ENCODE measurements around the gene CRYBA4. TPM values are rescaled to one million over a fixed set of nuclear protein-coding genes. Genes with fewer than 3 reads are reported as not detected.

Gene CRYBA4
- polyA plus RNA-seq, 3 donors from 2014 or later: 0.46 to 0.95 TPM; not detected in 1

DNA sequence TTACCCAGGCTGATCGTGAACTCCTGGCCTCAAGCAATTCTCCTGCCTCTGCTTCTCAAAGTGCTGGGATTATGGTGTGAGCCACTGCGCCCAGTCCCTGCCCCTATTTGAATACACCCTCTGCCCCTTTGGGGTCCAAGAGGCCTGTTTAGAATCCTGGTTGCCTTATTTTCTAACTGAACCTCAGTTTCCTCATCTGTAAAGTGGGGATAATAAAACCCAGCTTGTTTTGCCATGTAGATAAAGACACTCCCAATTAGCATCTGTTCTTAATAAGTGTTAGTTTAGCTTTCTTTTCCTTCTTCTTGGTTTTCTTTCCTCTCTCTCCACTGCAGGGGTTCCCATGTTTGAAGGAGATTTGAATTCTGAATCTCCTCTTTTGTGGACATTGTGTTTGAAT is 40.4 kb downstream of the CRYBA4 start:
- H3K27ac Mint-ChIP-seq: peak overlapping the region in 2 of 6 donors; percentile 14 to 48
- peaks cover 41 to 64% of the 10 kb centered on the region in 2 donors for H3K4me1 Mint-ChIP-seq
- DNase-seq: no peak
- H3K9me3 Mint-ChIP-seq: no peaks in the 10 kb centered on the region
- no peaks in the 10 kb centered on the region for H3K36me3 Mint-ChIP-seq
- H3K4me3 Mint-ChIP-seq: no peak overlapping the region
- peaks cover 0 to 2% (median 0%) of the 10 kb centered on the region in 3 donors for H3K27me3 Mint-ChIP-seq (ENCODE audit: low read depth in 3 of 3)

DNA sequence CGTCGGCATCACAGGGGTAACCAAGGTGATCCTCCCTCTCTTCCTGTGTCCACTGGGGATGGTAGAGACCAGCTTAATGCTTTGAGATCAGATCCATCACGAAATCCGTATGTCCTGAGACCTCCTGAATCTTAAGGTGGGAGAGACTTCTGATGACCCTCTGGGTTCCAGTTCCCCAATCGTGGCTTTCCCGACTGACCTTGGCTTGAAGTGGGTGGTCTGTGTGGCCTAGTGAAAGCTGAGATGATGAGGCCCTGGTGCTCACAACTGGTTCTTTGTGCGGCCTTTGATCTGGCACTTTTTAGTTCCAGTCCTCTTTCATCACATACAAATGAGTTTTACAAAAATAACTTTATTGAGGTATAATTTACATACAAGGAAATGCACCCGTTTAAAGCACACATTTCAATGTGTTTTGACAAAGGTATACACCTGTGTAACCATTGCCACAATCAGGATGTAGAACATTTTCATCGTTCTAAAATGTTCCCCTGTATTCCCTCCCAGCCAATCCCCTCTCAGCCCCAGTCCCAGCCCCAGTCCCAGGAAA is 41.7 kb downstream of the CRYBA4 start:
- peak overlapping the region in 1 of 5 donors; percentile 57 for H3K4me3 Mint-ChIP-seq

DNA sequence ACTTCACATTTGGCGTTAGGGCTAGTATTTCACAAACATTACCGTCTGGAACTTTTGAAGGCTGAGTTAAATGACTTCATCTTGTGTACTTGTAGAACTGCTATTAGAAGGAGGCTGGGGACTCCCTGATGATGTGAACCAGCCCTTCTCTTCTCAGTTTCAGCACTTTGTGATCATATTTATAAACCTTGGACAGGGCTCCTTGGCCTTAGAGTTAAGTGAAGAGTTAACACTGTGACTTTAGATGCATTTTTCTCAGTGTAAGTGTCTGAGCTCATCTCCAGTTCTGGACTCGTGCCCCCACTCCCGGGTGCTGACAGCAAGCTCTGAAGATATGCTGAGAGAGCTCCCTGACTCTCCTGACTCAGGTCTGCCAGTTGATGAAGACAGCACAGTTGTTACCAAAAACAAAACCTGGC is 44.1 kb downstream of the CRYBA4 start:
- peaks cover 44 to 66% of the 10 kb centered on the region in 2 donors for H3K4me1 Mint-ChIP-seq
- no peaks in the 10 kb centered on the region for H3K9me3 Mint-ChIP-seq
- peak overlapping the region in 3 of 5 donors; percentile 72 to 77 (median 74) for H3K4me3 Mint-ChIP-seq
- H3K36me3 Mint-ChIP-seq: no peaks in the 10 kb centered on the region
- H3K27ac Mint-ChIP-seq: peak overlapping the region; percentile 82 to 97 (median 92)
- H3K27me3 Mint-ChIP-seq (ENCODE audit: low read depth in 3 of 3): peaks cover 0 to 4% (median 1%) of the 10 kb centered on the region in 3 donors
- no peak for DNase-seq

More for the DNA sequence above, 41.7 kb downstream of the CRYBA4 start:
- H3K27ac Mint-ChIP-seq: peak overlapping the region in 3 of 6 donors; percentile 37 to 67 (median 56)
- peaks cover 33 to 57% of the 10 kb centered on the region in 2 donors for H3K4me1 Mint-ChIP-seq
- no peaks in the 10 kb centered on the region for H3K9me3 Mint-ChIP-seq
- H3K36me3 Mint-ChIP-seq: no peaks in the 10 kb centered on the region
- H3K27me3 Mint-ChIP-seq (ENCODE audit: low read depth in 3 of 3): peaks cover 0 to 2% (median 1%) of the 10 kb centered on the region in 3 donors
- no peak for DNase-seq

DNA sequence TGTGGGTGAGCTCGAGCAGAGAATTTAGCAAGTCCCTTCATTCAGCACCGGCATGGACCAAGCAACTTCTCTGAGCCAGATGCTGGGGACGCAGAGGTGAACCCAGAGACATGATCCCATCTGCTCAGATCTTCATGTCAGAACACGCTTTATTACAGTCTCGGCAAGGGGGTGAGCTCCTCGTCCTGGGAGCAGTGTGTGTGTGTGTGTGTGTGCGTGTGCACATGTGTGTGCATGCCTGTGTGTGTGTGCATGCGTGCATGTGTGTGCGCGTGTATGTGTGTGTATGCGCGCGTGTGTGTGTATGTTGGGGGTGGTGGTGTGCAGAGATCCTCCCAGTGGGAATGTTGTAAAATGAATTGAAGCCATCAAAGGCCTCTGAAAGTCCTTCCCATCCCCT is 45.4 kb downstream of the CRYBA4 start:
- H3K4me3 Mint-ChIP-seq: no peak overlapping the region
- H3K27ac Mint-ChIP-seq: peak overlapping the region in 4 of 6 donors; percentile 55 to 99 (median 72)
- no peak for DNase-seq
- peaks cover 3 to 15% (median 5%) of the 10 kb centered on the region in 3 donors for H3K27me3 Mint-ChIP-seq (ENCODE audit: low read depth in 3 of 3)
- H3K9me3 Mint-ChIP-seq: no peaks in the 10 kb centered on the region
- no peaks in the 10 kb centered on the region for H3K36me3 Mint-ChIP-seq
- H3K4me1 Mint-ChIP-seq: peaks cover 56 to 74% of the 10 kb centered on the region in 2 donors

DNA sequence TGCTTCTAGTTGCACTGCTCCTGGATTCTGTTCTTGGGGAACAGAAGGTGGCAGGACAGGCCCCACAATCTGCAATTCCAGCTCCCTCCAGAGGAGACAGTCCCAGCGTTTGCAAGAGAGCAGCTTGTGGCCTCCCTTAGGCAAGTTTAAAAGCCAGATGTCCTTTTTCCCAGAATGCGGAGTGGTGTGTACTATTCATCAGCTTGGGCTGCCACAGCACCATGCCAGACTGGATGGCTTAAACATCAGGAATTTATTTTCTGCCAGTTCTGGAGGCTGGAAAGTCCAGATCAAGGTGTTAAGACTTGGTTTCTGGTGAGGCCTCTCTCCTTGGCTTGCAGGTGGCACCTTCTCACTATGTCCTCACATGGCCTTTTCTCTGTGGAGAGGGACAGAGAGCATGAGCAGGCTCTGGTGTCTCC is 47.3 kb downstream of the CRYBA4 start:
- Mint-ChIP-seq H3K4me1 (peaks cover 74 to 82% of the 10 kb centered on the region in 2 donors), H3K36me3 (peaks cover 0 to 1% (median 0%) of the 10 kb centered on the region in 3 donors), H3K27ac (peak overlapping the region; percentile 42 to 99 (median 98)), H3K9me3 (no peaks in the 10 kb centered on the region), H3K4me3 (peak overlapping the region in 1 of 5 donors; percentile 32), H3K27me3 (ENCODE audit: low read depth in 3 of 3) (peaks cover 10 to 26% (median 13%) of the 10 kb centered on the region in 3 donors)
- DNase-seq: no peak

DNA sequence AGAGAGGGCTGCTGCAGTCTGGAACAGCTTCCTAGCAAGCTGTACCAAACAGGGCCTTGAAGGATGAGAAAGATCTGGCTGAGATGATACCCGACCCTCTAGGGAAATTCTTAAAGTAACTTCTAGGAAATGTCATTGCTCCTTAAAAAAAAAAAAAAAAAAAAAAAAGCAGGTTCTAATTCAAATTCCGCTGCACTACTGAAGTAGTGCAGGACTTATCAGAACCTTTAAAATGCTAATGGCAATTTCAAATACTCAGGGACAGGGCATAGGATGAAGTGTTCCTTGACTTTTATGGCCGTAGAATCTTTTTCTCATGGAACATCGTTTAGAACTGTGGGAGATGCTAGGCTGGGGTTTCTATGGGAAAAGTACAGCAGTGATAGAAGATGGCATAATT is 48.7 kb downstream of the CRYBA4 start:
- Mint-ChIP-seq H3K4me1 (peaks cover 74 to 82% of the 10 kb centered on the region in 2 donors), H3K36me3 (peaks cover 0 to 9% (median 4%) of the 10 kb centered on the region in 3 donors), H3K27ac (peak overlapping the region; percentile 98 to 99 (median 98)), H3K9me3 (no peaks in the 10 kb centered on the region), H3K4me3 (peak overlapping the region; percentile 91 to 98 (median 96)), H3K27me3 (ENCODE audit: low read depth in 3 of 3) (peaks cover 10 to 26% (median 13%) of the 10 kb centered on the region in 3 donors)
- DNase-seq: no peak

DNA sequence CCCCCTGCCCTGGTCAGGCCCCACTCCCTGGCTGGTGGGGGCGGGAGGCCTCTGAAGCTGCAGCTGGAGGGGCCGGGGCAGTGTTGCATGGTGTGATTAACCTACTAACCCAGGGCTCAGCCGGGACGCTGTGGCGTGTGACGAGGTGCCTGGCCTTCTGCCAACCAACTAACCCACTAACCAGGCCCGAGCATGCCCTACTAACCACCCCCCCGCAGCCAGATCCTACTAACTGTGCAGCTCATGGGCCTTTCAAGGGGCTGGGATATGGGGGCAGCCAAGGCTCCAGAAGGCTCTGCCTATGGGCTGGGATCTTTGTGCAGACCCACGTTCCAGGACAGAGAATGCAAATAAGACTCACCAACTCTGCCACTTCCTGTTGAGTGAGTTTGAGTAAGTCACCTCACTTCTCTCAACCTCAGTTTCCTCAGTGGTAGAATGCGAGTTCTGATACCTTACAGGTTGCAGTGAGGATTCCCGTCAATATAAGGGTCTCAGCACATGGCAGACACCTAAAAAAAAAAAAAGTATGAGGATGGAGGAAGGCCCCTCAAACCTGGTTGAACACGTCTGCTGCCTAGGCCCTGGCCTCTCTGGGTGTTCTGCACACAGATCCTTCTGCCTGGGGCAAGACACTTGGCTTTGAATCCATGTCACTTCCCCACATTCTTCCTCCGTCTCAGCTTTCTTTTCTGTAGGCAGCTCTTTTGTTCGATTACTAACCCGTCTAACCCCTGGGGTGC is 49.7 kb downstream of the CRYBA4 start:
- Mint-ChIP-seq H3K27ac (peak overlapping the region; percentile 98 to 99 (median 98)), H3K9me3 (no peaks in the 10 kb centered on the region), H3K36me3 (peaks cover 0 to 9% (median 5%) of the 10 kb centered on the region in 3 donors), H3K27me3 (ENCODE audit: low read depth in 3 of 3) (peaks cover 10 to 26% (median 13%) of the 10 kb centered on the region in 3 donors), H3K4me1 (peaks cover 78 to 87% of the 10 kb centered on the region in 2 donors), H3K4me3 (peak overlapping the region; percentile 91 to 98 (median 96))
- DNase-seq: peak; percentile 77 to 84 (median 82)

DNA sequence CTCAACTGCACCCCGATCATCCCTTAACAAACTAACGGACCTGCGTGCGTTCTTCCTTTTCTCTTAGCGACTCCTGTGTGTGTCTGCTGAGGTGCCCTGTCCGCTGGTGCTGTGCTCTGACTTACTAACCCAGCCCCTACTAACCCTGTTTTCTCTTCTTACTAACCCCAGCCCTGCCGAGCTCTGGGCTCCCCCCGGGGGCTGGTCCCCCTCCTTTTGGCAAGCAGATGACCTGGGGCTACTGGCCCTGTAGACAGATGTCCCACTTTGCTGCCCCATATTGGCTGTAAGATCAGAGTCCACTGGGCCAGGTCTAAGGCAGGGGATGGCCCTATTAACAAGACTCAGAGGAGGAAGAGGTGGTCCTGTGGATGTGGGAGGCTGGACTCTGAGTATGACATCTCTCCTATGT is 50.3 kb downstream of the CRYBA4 start:
- DNase-seq: peak in 1 of 3 donors; percentile 40
- Mint-ChIP-seq H3K27me3 (ENCODE audit: low read depth in 3 of 3) (peaks cover 10 to 26% (median 13%) of the 10 kb centered on the region in 3 donors), H3K27ac (peak overlapping the region; percentile 98 to 99 (median 98)), H3K9me3 (no peaks in the 10 kb centered on the region), H3K4me1 (peaks cover 80 to 87% of the 10 kb centered on the region in 2 donors), H3K4me3 (peak overlapping the region; percentile 91 to 98 (median 96)), H3K36me3 (peaks cover 0 to 9% (median 5%) of the 10 kb centered on the region in 3 donors)

DNA sequence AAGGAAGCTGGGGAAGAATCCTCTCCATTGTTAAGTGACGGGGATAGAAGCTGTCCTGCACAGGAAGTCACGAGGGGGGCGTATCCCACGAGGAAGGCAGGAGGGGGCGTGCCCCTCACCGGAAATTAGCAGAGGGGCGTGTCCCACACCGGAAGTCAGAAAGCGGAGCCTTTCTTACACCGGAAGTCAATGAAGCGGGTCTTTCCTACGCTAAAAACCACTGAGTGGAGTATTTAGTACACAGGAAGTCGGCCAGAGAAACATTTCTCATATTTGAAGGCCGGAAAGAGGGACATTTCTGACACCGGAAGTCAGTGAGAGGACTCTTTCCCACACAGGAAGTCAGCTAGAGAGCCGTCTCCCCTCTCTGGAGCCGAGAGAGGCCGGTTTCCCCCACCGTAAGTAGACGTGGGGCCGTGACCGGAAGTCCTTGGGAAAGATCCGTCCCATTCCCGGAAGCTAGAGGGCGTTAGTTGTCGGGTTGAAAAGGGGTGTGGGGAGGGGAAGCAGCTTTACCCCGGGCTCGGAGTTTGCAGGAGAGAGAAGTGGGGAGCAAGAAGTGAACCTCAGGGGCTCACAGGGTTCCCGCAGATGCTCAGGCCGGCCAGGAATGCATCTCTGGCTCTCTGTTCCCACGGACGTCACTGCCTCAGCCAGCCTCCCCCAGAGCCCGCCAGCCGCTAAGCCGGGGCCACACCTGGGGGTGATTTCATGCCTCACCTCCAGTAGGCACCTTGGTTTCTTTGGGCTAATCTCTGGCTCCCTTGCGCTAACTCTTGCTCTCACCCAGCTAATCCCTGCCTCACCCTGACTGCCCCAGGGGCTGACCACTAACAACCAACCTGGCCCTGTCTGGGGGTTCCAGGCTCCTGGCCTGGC is 51.1 kb downstream of the CRYBA4 start:
- Mint-ChIP-seq H3K4me3 (peak overlapping the region; percentile 91 to 98 (median 96)), H3K9me3 (no peaks in the 10 kb centered on the region), H3K4me1 (peaks cover 83 to 89% of the 10 kb centered on the region in 2 donors), H3K36me3 (peaks cover 0 to 9% (median 5%) of the 10 kb centered on the region in 3 donors), H3K27me3 (ENCODE audit: low read depth in 3 of 3) (peaks cover 9 to 26% (median 13%) of the 10 kb centered on the region in 3 donors), H3K27ac (peak overlapping the region; percentile 98 to 99 (median 98))
- DNase-seq: peak; percentile 93 to 95 (median 94)

DNA sequence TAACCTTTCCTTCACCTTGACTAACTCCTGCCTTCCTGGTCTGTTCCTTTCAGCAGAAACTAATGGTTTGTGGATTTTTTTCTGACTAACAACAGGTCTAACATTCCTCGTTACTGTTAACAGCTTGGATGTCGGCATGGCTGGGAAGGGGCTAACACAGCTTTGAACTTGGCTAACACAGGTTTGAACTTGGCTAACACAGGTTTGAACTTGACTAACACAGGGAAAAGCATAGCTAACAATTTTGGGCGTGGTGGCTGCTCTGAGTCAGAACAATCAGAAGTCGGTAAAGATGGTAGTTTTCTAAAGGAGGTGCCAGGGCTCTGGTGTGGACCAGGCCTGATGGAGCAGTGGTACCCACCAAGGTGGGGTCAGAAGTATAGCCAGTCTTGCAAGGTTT is 51.7 kb downstream of the CRYBA4 start:
- peaks cover 89 to 96% of the 10 kb centered on the region in 2 donors for H3K4me1 Mint-ChIP-seq
- H3K27ac Mint-ChIP-seq: peak overlapping the region; percentile 98 to 99 (median 98)
- DNase-seq: no peak
- peaks cover 9 to 26% (median 13%) of the 10 kb centered on the region in 3 donors for H3K27me3 Mint-ChIP-seq (ENCODE audit: low read depth in 3 of 3)
- H3K9me3 Mint-ChIP-seq: no peaks in the 10 kb centered on the region
- peaks cover 0 to 9% (median 7%) of the 10 kb centered on the region in 3 donors for H3K36me3 Mint-ChIP-seq
- H3K4me3 Mint-ChIP-seq: peak overlapping the region; percentile 91 to 98 (median 96)

DNA sequence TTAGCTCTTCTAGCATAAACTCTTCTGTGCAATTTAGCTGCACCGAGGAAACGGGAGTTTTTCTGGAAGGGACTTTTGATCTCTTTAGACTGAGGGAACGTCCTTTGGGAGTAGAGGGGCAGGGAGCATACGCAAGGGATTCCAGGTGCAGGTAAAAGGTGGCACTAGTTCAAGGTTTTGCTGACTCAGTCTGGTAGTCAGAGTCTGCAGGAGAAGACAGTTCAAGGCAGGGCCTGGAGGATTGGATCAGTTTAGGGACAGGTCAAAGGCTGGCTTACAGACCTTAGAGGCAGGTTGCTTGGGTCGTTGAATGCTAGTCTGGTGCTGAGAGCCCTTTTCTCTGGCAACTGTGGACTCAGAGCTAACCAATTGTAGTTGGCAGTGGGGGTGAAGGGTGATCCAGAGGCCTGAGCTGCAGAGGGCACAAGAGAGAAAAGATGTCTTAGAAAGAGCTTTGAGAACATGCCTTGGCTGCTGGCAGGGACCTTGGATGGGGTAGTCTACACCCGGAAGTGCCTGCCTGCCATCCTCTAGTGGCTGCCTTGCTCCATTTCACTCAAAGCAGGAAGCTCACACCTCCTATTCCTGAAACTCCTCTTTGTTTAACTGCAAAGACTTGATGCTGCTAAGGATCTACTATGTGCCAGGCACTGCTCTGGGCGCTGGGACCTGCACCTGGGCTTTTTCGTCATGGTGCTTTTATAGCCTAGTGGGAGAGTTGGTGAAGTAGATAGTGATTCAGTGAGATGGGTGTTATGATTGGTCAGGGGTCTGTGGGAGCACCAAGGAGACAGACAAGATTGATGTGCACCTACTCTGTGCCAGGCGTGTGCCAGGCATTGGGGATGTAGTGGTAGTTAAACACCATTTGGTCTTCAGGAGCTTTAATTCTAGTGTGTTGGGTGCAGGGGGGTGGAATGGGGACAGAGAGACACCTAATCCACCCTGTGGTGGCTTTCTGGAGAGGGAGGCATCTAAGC is 52.7 kb downstream of the CRYBA4 start:
- peaks cover 9 to 23% (median 13%) of the 10 kb centered on the region in 3 donors for H3K27me3 Mint-ChIP-seq (ENCODE audit: low read depth in 3 of 3)
- peaks cover 89 to 94% of the 10 kb centered on the region in 2 donors for H3K4me1 Mint-ChIP-seq
- H3K36me3 Mint-ChIP-seq: peaks cover 0 to 10% (median 9%) of the 10 kb centered on the region in 3 donors
- H3K4me3 Mint-ChIP-seq: peak overlapping the region; percentile 91 to 98 (median 96)
- H3K27ac Mint-ChIP-seq: peak overlapping the region; percentile 98 to 99 (median 98)
- peak in 2 of 3 donors; percentile 19 to 24 for DNase-seq
- no peaks in the 10 kb centered on the region for H3K9me3 Mint-ChIP-seq

DNA sequence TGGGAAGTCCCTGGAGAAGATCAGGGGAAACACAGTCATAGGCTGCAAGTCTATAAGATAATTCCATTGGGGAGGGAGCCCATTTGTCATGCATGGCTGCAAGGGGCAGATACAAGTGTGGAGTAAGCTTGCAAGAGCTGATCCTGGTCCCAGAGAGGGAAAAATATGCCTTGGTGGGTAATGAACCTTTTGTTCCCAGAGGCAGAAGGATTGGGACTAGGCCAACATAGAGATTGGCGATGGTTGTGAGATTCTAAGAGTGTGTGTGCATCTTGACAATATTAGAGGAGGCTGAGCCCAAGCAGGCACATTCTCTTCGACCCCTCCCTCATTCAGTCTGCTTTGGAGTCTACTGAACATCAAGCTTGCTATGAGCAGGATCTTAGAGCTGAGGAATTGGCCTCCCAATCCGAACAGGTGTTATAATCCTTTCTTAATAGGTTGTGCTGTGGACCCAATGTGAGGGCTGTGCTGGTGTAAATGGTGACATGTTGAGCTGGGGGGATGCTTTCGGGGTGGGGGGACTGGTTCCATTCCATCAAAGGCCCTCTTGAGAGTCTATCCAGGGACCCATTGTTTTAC is 54.0 kb downstream of the CRYBA4 start:
- H3K27me3 Mint-ChIP-seq (ENCODE audit: low read depth in 3 of 3): peaks cover 9 to 22% (median 13%) of the 10 kb centered on the region in 3 donors
- peaks cover 82 to 90% of the 10 kb centered on the region in 2 donors for H3K4me1 Mint-ChIP-seq
- no peaks in the 10 kb centered on the region for H3K9me3 Mint-ChIP-seq
- DNase-seq: no peak
- peaks cover 0 to 16% (median 9%) of the 10 kb centered on the region in 3 donors for H3K36me3 Mint-ChIP-seq
- H3K4me3 Mint-ChIP-seq: peak overlapping the region; percentile 8 to 96 (median 94)
- H3K27ac Mint-ChIP-seq: peak overlapping the region; percentile 98 to 99 (median 98)

Data from immature natural killer cell (primary cell).